Spinal cord (tissue), 10 donors: ENCODE measurements around the gene NES. TPM values are rescaled to one million over a fixed set of nuclear protein-coding genes. Genes with fewer than 3 reads are reported as not detected.

Source experiments
- DNase-seq, 6 donors: peaks; one replicate each; pipeline versions ENCODE4 v3.0.0 to v3.0.0-alpha.2; 2013 to 2015; ENCODE audit warnings: low spot score in 6 of 6, low read depth in 4 of 6
- H3K27ac ChIP-seq: one replicate; pipeline ENCODE4 v1.5.1; 2013; ENCODE audit warnings: low read depth, low read length, control low read depth
- H3K27me3 ChIP-seq: one replicate; pipeline ENCODE4 v1.6.1; 2013; ENCODE audit warnings: low read length; ENCODE audit not compliant: control insufficient read depth, insufficient read depth
- H3K36me3 ChIP-seq: one replicate; pipeline ENCODE4 v1.6.1; 2013; ENCODE audit warnings: low read length; ENCODE audit not compliant: control insufficient read depth, insufficient read depth
- H3K4me1 ChIP-seq: one replicate; pipeline ENCODE4 v1.6.1; 2013; ENCODE audit warnings: low read length; ENCODE audit not compliant: control insufficient read depth, insufficient read depth
- H3K4me3 ChIP-seq: one replicate; pipeline ENCODE4 v1.5.1; 2013; ENCODE audit warnings: low read depth, low read length, control low read depth
- H3K9me3 ChIP-seq: one replicate; pipeline ENCODE4 v1.6.1; 2013; ENCODE audit warnings: low read length; ENCODE audit not compliant: control insufficient read depth, insufficient read depth
- WGBS: methylation state at CpG from one replicate; pipeline ENCODE4 v1.1.5; 2013; ENCODE audit warnings: missing lambda C conversion rate; ENCODE audit not compliant: insufficient coverage; 5-methylcytosine and 5-hydroxymethylcytosine counted together
- polyA plus RNA-seq, 2 donors: library from polyadenylated mRNA; unstranded; fragments of 120-200 nt; gene quantifications; one replicate each; pipeline ENCODE4 v1.2.1, GENCODE V29; 2013; ENCODE audit not compliant: insufficient read length in 2 of 2
- total RNA-seq, 2 donors: library from RNA; depleted of rRNA in 1 of 2; stranded (reverse); fragments of 120-200 nt in 1 of 2; fragments of >200 nt in 1 of 2; gene quantifications; one replicate each; pipeline versions ENCODE4 v1.2.3 to v1.2.4, GENCODE V29; 2013 to 2014
- donor health status: healthy.

NES gene
- total and polyA plus RNA-seq, 4 donors: 37.9 to 111 (median 79.4) TPM

DNA sequence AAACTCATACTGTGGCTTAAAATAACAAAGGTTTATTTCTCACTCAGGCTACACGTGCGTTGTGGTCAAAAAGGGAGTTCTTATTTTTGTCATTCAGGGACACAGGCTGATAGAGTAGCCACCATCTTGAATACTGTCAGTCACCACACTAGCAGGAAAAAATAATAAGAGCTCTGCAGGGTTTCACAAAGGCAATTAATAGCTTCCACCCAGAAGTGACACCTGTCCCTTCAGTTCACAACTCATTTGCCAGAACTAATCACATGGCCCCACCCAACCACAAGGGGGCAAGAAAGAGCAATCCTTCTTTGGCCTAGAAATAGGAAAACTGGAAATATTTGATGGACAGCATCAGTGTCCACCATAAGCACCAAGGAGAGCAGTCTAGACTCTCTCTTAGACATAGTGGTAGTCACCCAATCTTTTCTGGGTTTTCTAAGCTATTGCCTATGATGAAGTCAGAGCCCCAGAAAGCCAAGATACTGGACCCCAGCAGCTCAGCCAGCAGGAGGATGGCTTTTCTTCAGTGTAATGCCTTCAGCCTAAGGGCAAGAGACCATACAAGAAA is 49.8 kb downstream of the NES start:
- H3K4me1 ChIP-seq: peaks cover 32% of the 10 kb centered on the region
- H3K27me3 ChIP-seq: peaks cover 35% of the 10 kb centered on the region
- no peaks in the 10 kb centered on the region for H3K9me3 ChIP-seq
- 90% methylated on average over 2 of the region's 2 CpGs for WGBS
- H3K4me3 ChIP-seq: no peak overlapping the region
- no peak overlapping the region for H3K27ac ChIP-seq
- peak in 2 of 6 donors; percentile 57 to 69 for DNase-seq
- H3K36me3 ChIP-seq: no peaks in the 10 kb centered on the region

DNA sequence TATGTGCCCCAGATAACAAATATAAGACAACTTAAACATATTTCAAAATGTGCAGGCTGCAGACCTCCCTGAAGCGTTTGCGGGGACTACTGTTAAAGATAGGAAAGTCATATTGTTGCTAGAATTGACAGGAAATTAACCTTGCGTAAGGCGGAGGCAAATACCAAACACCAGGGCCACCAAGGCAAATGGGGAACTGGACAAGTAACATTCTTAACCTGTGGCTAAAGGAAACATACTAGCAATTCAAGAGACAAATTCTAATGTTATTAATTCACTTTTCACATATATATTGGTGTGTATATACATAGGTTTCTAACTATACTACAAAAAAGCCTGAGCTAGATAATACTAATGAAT is 51.1 kb downstream of the NES start:
- no peak overlapping the region for H3K4me3 ChIP-seq

DNA sequence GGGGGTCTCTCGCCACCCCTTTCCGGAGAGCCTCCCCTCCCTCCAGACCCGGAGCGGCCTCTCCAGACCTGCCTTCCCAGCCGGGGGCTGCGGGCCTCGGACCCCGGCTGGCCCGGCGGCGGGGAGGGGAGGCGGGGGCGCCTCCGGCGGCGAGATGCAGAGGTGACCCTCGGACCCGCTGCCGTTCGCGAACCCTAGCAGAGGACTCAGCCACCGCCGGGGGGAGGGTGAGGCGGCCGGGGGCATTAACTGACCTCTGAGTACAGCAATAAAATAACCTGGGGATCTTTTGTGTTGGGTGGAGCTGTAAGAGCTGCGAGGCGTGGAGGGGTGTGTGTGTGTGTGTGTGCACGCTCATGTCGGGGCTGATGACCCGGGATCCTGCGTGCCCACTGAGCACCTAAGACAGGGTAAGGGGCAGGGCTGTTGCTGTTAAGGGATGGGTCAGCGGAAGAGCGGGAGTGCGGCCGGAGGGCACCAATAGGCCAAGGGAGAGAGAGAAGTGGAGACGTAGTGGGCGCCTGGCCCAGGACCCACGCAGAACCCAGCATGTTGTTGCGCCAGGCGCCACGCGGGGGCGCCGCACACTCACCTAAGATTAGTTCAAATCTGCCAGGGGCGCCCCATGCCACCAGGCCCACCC is 51.6 kb downstream of the NES start:
- 1% methylated on average over 35 of the region's 45 CpGs for WGBS
- Histone ChIP-seq H3K9me3 (no peaks in the 10 kb centered on the region), H3K27me3 (peaks cover 35% of the 10 kb centered on the region), H3K4me1 (peaks cover 32% of the 10 kb centered on the region), H3K4me3 (peak overlapping the region; percentile 20), H3K27ac (no peak overlapping the region), H3K36me3 (no peaks in the 10 kb centered on the region)
- DNase-seq: peak in 3 of 6 donors; percentile 65 to 90 (median 85)

More for the DNA sequence above, 51.1 kb downstream of the NES start:
- DNase-seq: no peak
- Histone ChIP-seq H3K4me1 (peaks cover 32% of the 10 kb centered on the region), H3K27me3 (peaks cover 35% of the 10 kb centered on the region), H3K27ac (no peak overlapping the region), H3K36me3 (no peaks in the 10 kb centered on the region), H3K9me3 (no peaks in the 10 kb centered on the region)
- WGBS: no CpG with 5 or more reads among the region's 4 CpGs

DNA sequence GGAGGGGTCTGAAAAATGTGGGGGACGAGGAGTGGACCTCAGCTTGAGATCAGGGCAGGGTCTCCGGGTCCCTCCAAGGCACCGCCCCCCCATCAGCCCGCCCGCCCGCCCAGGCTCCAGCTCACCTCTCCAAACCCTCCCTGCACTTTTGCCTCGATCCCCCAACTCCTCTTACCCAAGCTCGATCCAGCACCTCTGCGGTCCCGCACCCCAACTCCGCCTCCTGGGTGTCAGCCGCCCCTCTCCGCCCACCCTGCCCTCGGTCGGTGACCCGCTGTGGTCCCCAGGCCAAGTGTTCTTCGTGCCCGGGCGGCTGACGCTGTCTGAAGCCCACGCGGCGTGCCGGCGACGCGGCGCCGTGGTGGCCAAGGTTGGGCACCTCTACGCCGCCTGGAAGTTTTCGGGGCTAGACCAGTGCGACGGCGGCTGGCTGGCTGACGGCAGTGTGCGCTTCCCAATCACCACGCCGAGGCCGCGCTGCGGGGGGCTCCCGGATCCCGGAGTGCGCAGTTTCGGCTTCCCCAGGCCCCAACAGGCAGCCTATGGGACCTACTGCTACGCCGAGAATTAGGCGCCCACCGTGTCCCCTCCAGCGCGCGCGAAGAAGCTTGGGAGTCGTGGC is 52.3 kb downstream of the NES start:
- DNase-seq: no peak
- H3K4me3 ChIP-seq: no peak overlapping the region
- H3K36me3 ChIP-seq: no peaks in the 10 kb centered on the region
- under 1% methylated on average over 50 of the region's 55 CpGs for WGBS
- H3K27ac ChIP-seq: no peak overlapping the region
- peaks cover 36% of the 10 kb centered on the region for H3K27me3 ChIP-seq
- peaks cover 32% of the 10 kb centered on the region for H3K4me1 ChIP-seq
- H3K9me3 ChIP-seq: no peaks in the 10 kb centered on the region

DNA sequence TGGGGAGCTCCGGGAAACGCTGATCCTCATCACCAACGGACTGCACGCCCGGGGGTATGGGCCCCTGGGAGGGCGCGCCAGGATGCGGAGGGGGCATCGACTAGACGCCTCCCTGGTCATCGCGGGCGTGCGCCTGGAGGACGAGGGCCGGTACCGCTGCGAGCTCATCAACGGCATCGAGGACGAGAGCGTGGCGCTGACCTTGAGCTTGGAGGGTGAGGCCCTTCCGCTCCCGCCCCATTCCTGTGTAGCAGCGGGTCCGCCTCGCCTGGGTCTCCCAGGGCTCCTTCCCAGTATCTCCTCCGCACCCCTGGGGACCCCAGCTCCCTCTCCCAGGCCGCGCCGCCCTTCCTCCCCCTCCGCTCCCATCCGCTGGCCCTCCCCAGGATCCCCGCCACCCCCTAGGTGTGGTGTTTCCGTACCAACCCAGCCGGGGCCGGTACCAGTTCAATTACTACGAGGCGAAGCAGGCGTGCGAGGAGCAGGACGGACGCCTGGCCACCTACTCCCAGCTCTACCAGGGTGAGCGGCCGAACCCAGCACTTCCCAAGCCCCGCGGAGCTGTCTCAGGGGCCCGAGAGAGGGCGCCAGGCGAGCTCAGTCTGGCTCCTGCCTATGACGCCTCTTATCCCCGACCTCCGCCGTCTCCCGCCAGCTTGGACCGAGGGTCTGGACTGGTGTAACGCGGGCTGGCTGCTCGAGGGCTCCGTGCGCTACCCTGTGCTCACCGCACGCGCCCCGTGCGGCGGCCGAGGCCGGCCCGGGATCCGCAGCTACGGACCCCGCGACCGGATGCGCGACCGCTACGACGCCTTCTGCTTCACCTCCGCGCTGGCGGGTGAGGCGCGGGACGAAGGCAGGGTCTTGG is 53.0 kb downstream of the NES start:
- WGBS: 5% methylated on average over 71 of the region's 87 CpGs
- no peak overlapping the region for H3K27ac ChIP-seq
- no peaks in the 10 kb centered on the region for H3K9me3 ChIP-seq
- peak overlapping the region; percentile 26 for H3K4me3 ChIP-seq
- peak in 2 of 6 donors; percentile 73 to 77 for DNase-seq
- peaks cover 40% of the 10 kb centered on the region for H3K27me3 ChIP-seq
- H3K36me3 ChIP-seq: no peaks in the 10 kb centered on the region
- peaks cover 35% of the 10 kb centered on the region for H3K4me1 ChIP-seq

DNA sequence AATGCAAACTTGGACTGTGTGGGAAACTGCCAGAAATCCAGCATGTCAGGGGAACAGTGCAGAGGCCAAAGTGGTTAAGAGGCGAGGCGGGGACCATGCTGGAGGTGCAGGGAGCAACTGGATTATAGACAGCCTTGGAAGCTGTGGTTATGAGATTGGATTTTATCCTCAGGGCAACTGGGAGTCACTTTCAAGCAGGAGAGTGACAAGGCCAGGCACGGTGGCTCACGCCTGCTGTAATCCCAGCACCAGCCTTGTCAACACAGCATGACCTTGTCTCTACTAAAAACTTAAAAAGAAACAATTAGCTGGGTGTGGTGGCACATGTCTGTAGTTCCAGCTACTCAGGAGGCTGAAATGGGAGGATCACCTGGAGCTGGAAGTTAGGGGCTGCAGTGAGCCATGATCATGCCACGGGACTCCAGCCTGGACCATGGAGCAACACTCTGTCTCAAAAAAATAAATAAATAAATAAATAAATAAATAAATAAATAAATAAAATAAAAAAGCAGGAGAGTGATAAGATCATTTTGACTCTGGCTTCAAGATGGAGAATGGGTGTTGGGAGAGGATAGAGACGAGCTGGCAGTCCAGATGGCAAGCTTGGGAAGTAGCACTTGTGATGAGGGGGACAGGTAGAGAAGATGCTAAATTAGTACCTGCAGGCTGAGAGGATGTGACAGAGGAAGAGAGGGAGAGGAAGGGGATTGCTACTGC is 54.5 kb downstream of the NES start:
- WGBS: 79% methylated on average over 2 of the region's 6 CpGs
- DNase-seq: no peak
- no peaks in the 10 kb centered on the region for H3K36me3 ChIP-seq
- peaks cover 34% of the 10 kb centered on the region for H3K4me1 ChIP-seq
- H3K9me3 ChIP-seq: no peaks in the 10 kb centered on the region
- no peak overlapping the region for H3K27ac ChIP-seq
- H3K27me3 ChIP-seq: peaks cover 40% of the 10 kb centered on the region
- no peak overlapping the region for H3K4me3 ChIP-seq

DNA sequence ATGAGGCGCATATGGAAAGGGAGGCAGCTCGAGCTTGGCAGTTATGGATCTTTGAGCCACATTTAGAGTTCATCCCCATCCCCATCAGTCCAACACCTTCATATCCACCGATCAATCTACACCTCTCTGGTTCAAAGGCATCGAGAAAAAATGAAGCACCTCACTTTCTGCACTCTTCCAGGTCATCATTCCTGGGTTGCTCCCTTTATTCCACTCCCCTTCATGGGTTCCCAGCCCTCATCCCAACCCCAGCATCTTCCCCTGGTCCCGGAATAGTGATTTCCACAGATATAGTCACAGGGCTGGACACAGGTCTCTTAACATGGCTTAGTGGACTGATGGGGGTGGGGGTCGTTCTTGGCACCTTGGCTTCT is 57.6 kb downstream of the NES start:
- no peak for DNase-seq
- 40% methylated on average over 3 of the region's 6 CpGs for WGBS

DNA sequence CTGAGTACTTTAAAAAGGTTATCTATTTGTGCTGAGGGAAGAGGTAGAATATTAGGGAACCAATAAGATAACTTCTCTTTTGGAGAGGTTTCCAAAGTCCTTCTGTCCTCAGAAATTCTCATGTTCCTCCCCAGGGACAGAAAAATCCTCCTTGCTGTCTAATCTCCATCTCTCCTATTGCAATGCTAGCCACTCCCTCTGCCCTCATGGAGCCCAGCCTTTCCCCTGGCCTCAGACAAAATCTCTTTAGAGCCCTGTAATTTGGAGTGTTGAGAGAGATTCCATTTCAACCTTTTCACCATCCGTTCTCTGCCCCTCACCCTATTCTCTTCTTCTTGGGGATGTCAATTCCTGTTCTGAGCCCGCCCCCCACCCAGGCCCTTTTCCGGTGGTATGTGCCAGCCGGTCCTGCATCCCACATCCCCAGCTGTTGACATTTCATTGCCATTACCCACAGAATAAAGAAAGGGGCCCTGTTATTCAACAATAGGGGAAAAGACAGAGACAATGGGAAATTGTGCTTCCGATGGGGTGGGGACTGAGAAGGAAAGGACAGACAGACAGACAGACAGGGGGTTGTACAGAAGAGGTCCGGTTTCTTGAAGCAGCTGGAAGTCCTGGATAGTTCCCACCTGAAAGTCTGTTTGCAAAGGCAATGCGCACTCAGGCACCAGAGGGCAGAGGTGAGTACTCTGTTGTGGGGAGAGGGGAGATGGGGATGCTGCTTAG is 58.2 kb downstream of the NES start, which contains the start of gene HAPLN2:
TSS of gene HAPLN2 (plus strand) at position 563 of the 729 bp plus-strand sequence. CDS start 4,076 bp downstream, outside the sequence.
- peaks cover 33% of the 10 kb centered on the region for H3K4me1 ChIP-seq
- DNase-seq: peak in 1 of 6 donors; percentile 60
- H3K27me3 ChIP-seq: peaks cover 16% of the 10 kb centered on the region
- no peaks in the 10 kb centered on the region for H3K9me3 ChIP-seq
- WGBS: 8% methylated on average over 4 of the region's 7 CpGs
- H3K36me3 ChIP-seq: no peaks in the 10 kb centered on the region
- H3K4me3 ChIP-seq: no peak within 1 kb of the TSS
- H3K27ac ChIP-seq: no peak within 1 kb of the TSS

More for the DNA sequence above, 57.6 kb downstream of the NES start:
- Histone ChIP-seq H3K4me1 (peaks cover 39% of the 10 kb centered on the region), H3K27ac (no peak overlapping the region), H3K4me3 (no peak overlapping the region), H3K9me3 (no peaks in the 10 kb centered on the region), H3K27me3 (peaks cover 21% of the 10 kb centered on the region), H3K36me3 (no peaks in the 10 kb centered on the region)
